ENCODE results near the gene CNNM3. TPM values are rescaled to one million over a fixed set of nuclear protein-coding genes. Genes with fewer than 3 reads are reported as not detected.
A peak's percentile ranks its signal among the peaks of the same experiment; 100 is the strongest.
"Not testable (repeated sequence)": the region's sequence is repeated elsewhere in the genome, so short reads cannot be mapped to it uniquely, and the experiment has no call there.

Gene CNNM3
- total RNA-seq, 1 donor: 34.5 TPM

DNA sequence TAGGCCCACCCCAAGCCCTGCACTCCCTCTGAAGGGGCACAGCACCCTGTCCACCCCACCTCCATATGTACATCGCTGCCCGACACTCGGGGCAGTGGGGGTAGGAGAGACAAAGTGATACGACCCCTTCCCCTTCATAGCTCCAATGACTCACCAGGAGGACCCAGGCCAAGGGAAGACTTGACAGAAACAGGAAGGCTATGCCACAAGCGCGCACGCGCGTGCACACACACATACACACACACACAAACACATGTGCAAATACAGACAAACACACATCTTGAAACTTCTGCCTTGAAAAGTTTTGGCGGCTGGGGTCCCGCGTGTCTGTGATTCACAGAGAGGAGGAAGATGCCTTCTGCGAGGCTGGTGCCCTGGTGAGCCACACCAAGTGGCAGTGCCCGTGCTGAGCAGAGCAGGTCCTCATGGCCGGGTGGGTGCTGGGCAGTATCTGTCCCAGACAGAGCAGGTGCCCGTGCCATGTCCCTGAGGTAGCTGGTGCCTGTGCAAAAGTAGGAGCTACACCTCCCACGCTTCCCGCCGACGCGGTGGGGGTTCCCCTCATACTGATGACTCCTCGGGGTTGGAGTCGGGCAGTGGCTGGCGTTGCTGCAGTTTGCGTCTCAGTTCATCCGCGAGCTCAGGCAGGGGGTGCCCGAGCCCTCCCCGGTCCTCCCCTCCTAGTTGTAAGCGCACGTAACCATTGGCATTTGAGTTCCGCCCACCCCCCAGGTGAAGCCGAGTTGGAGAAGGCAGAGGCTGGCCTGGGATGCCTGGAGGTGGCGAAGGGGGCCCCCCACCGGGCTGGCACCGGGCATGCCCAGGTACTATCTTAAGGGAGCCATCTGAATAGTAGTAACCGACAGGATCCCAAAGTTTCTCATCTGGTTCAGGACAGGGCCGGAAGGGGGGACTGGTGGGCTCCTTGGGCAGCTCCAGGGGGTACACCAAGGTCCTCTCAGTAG, 44.3 kb downstream of the CNNM3 start:
- peak in 2 of 3 donors; percentile 61 to 66 for DNase-seq (ENCODE audit: low read depth in 2 of 3, low spot score in 2 of 3)

GRCh38 chr2:96861074-96861473, 45.0 kb downstream of the CNNM3 start:
- no peak for DNase-seq (ENCODE audit: low read depth in 2 of 3, low spot score in 2 of 3)

DNA sequence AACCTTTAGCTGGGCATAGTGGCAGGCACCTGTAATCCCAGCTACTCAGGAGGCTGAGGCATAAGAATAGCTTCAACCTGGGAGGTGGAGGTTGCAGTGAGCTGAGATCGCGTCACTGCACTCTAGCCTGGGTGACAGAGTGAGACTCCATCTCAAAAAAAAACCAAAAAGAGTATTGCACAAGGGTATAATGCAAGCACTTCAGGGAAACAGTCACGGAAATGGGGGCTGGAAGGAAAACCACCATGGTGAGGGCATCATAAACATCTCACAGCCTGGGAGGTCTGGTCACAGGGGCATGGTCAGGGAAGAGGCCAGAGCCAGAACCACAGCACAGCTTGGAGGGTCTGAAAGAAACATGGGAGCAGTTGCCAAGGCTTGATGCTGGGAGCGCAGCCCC, 47.0 kb downstream of the CNNM3 start:
- DNase-seq (ENCODE audit: low read depth in 2 of 3, low spot score in 2 of 3): not testable (repeated sequence)

DNA sequence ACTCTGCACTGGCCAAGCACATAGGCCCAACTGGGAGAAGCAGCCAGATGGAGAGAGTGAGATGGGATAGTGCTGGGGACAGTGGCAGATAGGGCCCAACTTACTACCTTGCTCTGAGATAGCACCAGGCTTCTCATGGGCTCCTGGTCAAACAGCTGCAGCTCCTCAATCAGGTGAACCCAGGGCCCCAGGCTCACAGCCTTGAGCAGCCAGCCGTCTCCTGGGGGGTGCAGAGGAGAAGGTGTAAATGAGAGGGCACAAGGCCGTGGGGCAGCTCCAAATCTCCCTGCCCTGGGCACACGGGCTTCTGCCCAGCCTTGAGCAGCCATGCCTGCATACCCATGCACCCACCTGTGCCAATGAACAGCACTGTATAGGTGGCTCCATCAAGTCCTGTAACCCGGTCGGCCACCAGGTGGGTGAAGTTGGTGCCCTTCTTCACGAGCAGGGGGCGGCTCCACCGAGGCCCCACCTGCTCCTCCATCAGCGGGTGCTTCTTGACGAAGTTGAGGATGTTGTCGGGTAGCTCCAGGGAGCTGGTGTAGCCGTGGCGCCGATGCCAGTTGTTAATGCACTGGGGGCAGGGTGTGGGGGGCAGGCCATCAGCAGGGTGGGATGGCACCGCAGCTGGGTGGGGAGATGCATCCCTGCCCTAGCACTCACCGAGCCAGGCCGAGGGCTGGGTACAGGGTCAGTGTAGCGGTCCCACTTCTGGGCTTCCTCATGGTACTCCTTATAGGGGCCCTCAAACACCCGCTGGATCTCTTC, 47.7 kb downstream of the CNNM3 start:
- DNase-seq (ENCODE audit: low read depth in 2 of 3, low spot score in 2 of 3): no peak

GRCh38 chr2:96864343-96865091, 48.4 kb downstream of the CNNM3 start:
- no peak for DNase-seq (ENCODE audit: low read depth in 2 of 3, low spot score in 2 of 3)

DNA sequence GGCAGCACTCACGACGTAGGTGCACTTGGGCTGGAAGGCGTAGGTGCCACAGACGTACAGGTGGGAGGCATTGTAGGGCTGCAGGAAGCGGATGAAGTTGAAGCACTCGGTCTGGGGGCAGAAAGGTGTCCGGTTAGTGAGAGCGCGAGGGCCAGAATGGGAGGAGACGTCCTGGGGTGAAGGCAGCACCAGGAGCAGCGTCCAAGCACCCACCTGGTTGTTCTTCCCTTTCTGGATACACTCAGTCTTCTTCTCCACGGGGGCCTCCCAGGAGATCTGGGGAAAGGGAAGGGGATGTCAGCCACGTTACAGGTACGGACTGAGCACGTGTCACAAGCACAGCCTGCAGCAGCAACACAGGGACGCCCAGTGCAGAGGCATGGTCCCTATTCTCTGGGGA, 49.6 kb downstream of the CNNM3 start:
- no peak for DNase-seq (ENCODE audit: low read depth in 2 of 3, low spot score in 2 of 3)

DNA sequence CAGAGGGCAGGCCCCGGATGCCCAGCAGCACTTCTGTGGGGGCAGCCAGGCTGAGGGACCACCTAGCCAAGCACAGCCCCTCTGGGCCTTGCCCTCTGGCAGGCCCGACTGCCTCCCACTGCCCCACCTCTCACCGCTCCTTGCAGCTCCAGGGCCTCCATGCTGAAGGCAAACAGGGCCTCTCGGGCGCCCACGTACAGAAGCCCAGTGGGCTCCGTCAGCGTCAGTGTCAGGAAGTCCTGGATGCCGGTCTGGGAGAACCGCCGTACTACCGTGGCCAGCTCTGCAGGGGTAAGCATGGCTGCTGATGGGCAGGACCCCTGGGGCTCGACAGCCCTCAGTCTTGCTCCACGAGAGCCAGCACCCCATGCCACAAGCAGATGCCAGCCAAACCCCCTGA, 50.1 kb downstream of the CNNM3 start:
- DNase-seq (ENCODE audit: low read depth in 2 of 3, low spot score in 2 of 3): no peak

DNA sequence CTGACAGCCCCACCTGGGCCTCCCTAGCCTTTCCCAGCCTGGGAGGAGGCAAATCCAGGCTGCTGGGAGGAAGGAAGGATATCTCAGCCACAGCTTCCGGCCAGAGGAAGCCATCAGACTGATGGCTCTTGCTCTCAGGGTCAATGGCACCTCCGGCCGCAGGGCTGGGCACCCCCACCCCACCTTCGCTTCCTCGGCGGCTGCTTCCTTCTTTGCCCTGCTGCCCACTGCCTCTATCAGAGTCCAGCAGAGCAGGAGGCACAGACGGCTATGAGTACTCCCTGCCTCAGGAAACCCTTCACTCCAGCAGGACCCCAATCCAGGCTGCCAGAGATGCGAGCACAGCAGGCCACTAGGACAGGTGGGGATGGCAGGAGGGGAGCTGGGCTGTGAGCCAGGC, 50.5 kb downstream of the CNNM3 start:
- no peak for DNase-seq (ENCODE audit: low read depth in 2 of 3, low spot score in 2 of 3)

DNA sequence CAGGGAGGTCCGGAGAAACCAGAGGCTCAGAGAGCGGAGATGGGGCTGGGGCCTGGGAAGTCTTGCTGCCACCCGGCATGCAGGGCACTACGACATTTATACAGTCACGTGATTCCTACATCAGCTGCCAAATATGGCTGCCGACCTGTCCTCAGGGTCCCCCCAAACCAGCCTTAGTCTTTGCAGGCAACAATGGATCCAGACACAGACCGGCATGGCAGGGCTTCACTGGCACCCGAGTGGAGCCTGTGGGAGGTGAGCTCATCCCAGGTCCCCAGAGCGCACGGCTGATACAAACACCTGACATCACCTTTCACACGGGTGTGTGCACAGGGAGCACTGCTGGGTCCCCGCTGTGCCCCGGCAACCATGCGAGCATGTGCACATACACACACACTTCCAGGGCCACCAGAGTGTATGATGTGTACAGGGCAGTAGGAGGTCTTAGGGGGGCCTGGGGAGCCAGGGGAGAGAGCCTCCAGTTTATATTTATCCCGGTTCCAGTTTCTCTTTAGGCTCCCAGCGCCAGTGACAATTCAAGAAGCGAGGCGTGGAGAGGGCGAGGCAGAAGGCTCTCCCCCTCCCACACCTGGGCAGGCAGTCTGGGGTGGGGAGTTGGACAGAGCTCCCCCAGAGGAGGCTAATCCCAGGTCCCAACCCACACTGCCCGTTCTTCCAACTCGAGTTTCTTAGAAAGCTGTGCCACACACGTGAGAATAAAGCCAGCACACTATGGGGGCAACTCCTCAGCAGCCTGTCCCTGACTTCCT, 51.1 kb downstream of the CNNM3 start:
- DNase-seq (ENCODE audit: low read depth in 2 of 3, low spot score in 2 of 3): no peak

- peak in 2 of 3 donors; percentile 18 to 36 for DNase-seq (ENCODE audit: low read depth in 2 of 3, low spot score in 2 of 3)
Measured at GRCh38 chr2:96867756-96868554, 51.9 kb downstream of the CNNM3 start.

GRCh38 chr2:96868555-96869280, 52.6 kb downstream of the CNNM3 start:
- peak in 2 of 3 donors; percentile 74 to 78 for DNase-seq (ENCODE audit: low read depth in 2 of 3, low spot score in 2 of 3)

GRCh38 chr2:96869281-96869821, 53.3 kb downstream of the CNNM3 start:
- DNase-seq (ENCODE audit: low read depth in 2 of 3, low spot score in 2 of 3): no peak

DNA sequence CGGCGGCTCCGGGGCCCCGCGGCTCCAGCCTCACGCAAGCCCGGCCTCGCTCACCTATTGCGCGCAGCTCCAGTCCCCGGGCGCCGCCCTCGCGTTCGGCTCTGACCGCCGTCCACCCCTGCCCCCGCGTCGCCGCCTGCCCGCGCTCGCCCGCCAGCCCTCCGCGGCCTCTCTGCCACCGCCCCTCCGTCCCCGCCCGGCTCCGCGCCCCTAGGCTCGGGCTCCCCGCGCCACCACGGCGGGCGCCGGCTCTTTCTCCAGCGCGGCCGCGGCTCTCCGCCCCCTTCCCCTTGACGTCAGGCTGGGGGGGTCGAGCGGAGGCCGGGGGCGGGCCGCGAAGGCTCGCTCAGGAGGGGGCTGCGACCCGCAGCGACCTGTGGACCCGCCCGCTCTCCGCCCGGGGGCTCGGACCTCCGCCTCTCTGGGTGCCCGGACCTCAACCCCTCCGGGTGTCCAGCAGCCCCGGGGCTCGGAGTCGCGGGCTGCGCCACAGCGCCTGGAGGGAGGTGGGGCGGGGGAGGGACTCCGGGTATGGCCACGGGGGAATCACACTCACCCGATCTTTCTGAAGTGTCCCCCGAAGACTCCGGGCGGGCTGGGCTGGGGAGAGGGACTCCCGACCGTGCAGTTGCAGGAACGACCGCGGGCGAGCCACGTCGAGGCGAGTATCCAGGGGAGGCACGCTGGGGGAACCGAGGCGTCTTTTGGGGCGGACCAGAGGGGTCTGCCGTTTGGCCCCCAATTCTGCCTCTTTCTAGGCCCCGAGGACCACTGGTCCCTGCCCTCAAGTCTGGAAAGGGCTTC, 54.0 kb downstream of the CNNM3 start, which contains the start of gene SEMA4C:
Gene SEMA4C, minus strand, starts transcription at position 259 of the 804 bp plus-strand sequence. CDS start 2,194 bp downstream, outside the sequence.
- DNase-seq (ENCODE audit: low read depth in 2 of 3, low spot score in 2 of 3): peak in 2 of 3 donors; percentile 41 to 47

GRCh38 chr2:96870626-96871255, 54.7 kb downstream of the CNNM3 start:
- peak in 1 of 3 donors; percentile 61 for DNase-seq (ENCODE audit: low read depth in 2 of 3, low spot score in 2 of 3)

DNA sequence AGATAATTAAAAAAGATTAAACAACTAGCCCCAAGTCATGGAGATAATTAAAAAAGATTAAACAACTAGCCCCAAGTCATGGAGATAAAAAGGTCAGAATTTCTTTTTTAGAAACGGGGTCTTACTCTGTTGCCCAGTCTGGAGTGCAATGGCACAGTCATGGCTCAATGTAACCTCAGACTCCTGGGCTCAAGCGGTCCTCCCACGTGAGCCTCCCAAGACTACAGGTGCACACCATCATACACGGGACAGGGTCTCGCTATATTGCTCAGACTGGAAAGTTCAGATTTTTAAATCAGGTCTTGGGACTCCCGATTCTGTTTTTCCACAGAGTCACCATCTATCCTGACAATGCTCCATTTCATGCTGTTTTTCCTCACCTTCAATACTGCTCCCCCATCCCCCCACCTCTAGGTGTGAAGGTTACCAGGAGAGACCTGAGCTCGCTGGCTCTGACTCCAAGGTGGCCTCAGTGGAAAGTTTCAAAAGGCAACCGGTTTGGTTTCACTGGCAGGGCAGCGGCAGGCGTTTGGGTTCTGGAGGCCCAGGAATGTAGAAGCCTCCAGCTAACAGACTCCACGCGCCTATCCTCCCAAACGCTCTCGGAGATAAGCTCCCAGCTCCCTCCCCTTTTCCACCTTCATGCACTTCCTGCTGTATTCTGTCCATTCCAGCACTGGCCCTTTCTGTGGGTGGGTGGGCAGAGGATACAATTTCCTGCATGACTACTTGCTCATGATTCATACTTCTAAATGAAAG, 56.7 kb downstream of the CNNM3 start:
- no peak for DNase-seq (ENCODE audit: low read depth in 2 of 3, low spot score in 2 of 3)

GRCh38 chr2:96873651-96874096, 57.6 kb downstream of the CNNM3 start:
- no peak for DNase-seq (ENCODE audit: low read depth in 2 of 3, low spot score in 2 of 3)

Data from hematopoietic multipotent progenitor cell (in vitro differentiated cells).